Tibial nerve (tissue), 4 donors: ENCODE results near the gene KSR2. TPM values are rescaled to one million over a fixed set of nuclear protein-coding genes. Genes with fewer than 3 reads are reported as not detected.
"Not testable (repeated sequence)": the region's sequence is repeated elsewhere in the genome, so short reads cannot be mapped to it uniquely, and the experiment has no call there.

Source experiments
- DNase-seq, 2 donors: peaks; one replicate each; pipeline ENCODE4 v3.0.0-alpha.2; 2019; ENCODE audit warnings: low spot score in 2 of 2
- H3K27ac ChIP-seq, 4 donors: fragments of 200-600 bp; sonication (generic) in 3 of 4; one replicate each; pipeline ENCODE4 v1.5.1; 2017 to 2019; ENCODE audit warnings: mild to moderate bottlenecking in 1 of 4
- H3K27me3 ChIP-seq, 2 donors: fragments of 200-600 bp; sonication (generic) in 1 of 2; one replicate each; pipeline versions ENCODE4 v1.5.1 to v1.6.0; 2017 to 2019
- H3K36me3 ChIP-seq, 3 donors: fragments of 200-600 bp; sonication (generic); one replicate each; pipeline ENCODE4 v1.5.1; 2018 to 2019
- H3K4me1 ChIP-seq, 4 donors: fragments of 200-600 bp; sonication (generic) in 3 of 4; one replicate each; pipeline ENCODE4 v1.5.1; 2017 to 2019
- H3K4me3 ChIP-seq, 4 donors: fragments of 200-600 bp; sonication (generic) in 3 of 4; one replicate each; pipeline ENCODE4 v1.5.1; 2017 to 2019; ENCODE audit warnings: mild to moderate bottlenecking in 1 of 4, moderate library complexity in 1 of 4
- H3K9me3 ChIP-seq, 4 donors: fragments of 200-600 bp; sonication (generic) in 3 of 4; one replicate each; pipeline ENCODE4 v1.5.1; 2017 to 2019
- CTCF ChIP-seq, 5 experiments: fragments of 200-600 bp in 3 of 5; fragments of 450-650 bp in 2 of 5; sonication (generic) in 3 of 5; IDR thresholded peaks; one replicate each; pipeline ENCODE4 v1.5.1; 2016 to 2019; ENCODE audit warnings: antibody characterized with exemption in 5 of 5, mild to moderate bottlenecking in 3 of 5, moderate library complexity in 2 of 5
- EP300 ChIP-seq, 2 donors: sonication (generic); formaldehyde crosslinking; IDR thresholded peaks; one replicate each; pipeline ENCODE4 v1.6.1; 2017; ENCODE audit warnings: antibody characterized with exemption in 2 of 2, mild to moderate bottlenecking in 1 of 2
- POLR2A ChIP-seq, 2 donors: fragments of 450-650 bp; IDR thresholded peaks; one replicate each; pipeline ENCODE4 v1.6.1; 2017; ENCODE audit warnings: antibody characterized with exemption in 2 of 2, mild to moderate bottlenecking in 2 of 2, moderate library complexity in 2 of 2
- WGBS, 2 donors: methylation state at CpG; one replicate each; pipeline ENCODE4 v1.1.5; 2018; 5-methylcytosine and 5-hydroxymethylcytosine counted together
- total RNA-seq, 4 donors: library from RNA; depleted of rRNA; stranded (reverse); fragments of >200 nt; gene quantifications; one replicate each; pipeline ENCODE4 v1.1.0, GENCODE V29; 2016

KSR2 gene
- total RNA-seq, 4 donors from 2014 or later, result under 0.01 TPM; not detected in 3

GRCh38 chr12:117732761-117733548 lies 235.8 kb downstream of the KSR2 start:
- Histone ChIP-seq H3K27me3 (no peaks in the 10 kb centered on the region), H3K4me3 (no peak overlapping the region), H3K4me1 (no peaks in the 10 kb centered on the region), H3K9me3 (peaks cover 0 to 10% (median 0%) of the 10 kb centered on the region in 4 donors), H3K36me3 (no peaks in the 10 kb centered on the region), H3K27ac (no peak overlapping the region)
- no peak for DNase-seq
- WGBS, 2 donors, result 84 to 90% methylated on average over 13 of the region's 13 CpGs
- TF ChIP-seq EP300 (IDR thresholded peaks at IDR 0.05) (no peak), POLR2A (IDR thresholded peaks at IDR 0.05) (no peak), CTCF (IDR thresholded peaks at IDR 0.05) (no peak)

GRCh38 chr12:117731131-117731530 lies 237.7 kb downstream of the KSR2 start:
- peaks cover 0 to 10% (median 0%) of the 10 kb centered on the region in 4 donors for H3K9me3 ChIP-seq
- not testable (repeated sequence) for H3K27me3 ChIP-seq, H3K4me3 ChIP-seq, H3K36me3 ChIP-seq, DNase-seq, H3K4me1 ChIP-seq, H3K27ac ChIP-seq
- 93 to 97% methylated on average over 18 to 28 of the region's 32 CpGs for WGBS, 2 donors

- 64 to 67% methylated on average over 1 of the region's 1 CpG for WGBS, 2 donors
- no peaks in the 10 kb centered on the region for H3K9me3 ChIP-seq
- H3K27ac ChIP-seq, result no peak overlapping the region
Observed at GRCh38 chr12:117727301-117727700, 241.5 kb downstream of the KSR2 start.

GRCh38 chr12:117724543-117724942 lies 244.2 kb downstream of the KSR2 start:
- Histone ChIP-seq H3K9me3 (no peaks in the 10 kb centered on the region), H3K4me1 (no peaks in the 10 kb centered on the region), H3K4me3 (no peak overlapping the region), H3K27me3 (no peaks in the 10 kb centered on the region), H3K36me3 (no peaks in the 10 kb centered on the region), H3K27ac (no peak overlapping the region)
- WGBS, 2 donors, result 40 to 66% methylated on average over 3 to 4 of the region's 4 CpGs
- no peak for DNase-seq
- TF ChIP-seq CTCF (IDR thresholded peaks at IDR 0.05) (no peak), EP300 (IDR thresholded peaks at IDR 0.05) (no peak), POLR2A (IDR thresholded peaks at IDR 0.05) (no peak)

More at GRCh38 chr12:117727301-117727700, 241.5 kb downstream of the KSR2 start:
- H3K4me1 ChIP-seq, result no peaks in the 10 kb centered on the region
- no peaks in the 10 kb centered on the region for H3K27me3 ChIP-seq
- TF ChIP-seq POLR2A (IDR thresholded peaks at IDR 0.05) (no peak), EP300 (IDR thresholded peaks at IDR 0.05) (no peak), CTCF (IDR thresholded peaks at IDR 0.05) (no peak)
- no peaks in the 10 kb centered on the region for H3K36me3 ChIP-seq
- H3K4me3 ChIP-seq, result no peak overlapping the region
- DNase-seq, result no peak

GRCh38 chr12:117718559-117718958 lies 250.2 kb downstream of the KSR2 start:
- TF ChIP-seq CTCF (IDR thresholded peaks at IDR 0.05) (no peak), EP300 (IDR thresholded peaks at IDR 0.05) (no peak), POLR2A (IDR thresholded peaks at IDR 0.05) (no peak)
- 61 to 71% methylated on average over 4 of the region's 4 CpGs for WGBS, 2 donors
- no peaks in the 10 kb centered on the region for H3K9me3 ChIP-seq

More at GRCh38 chr12:117718559-117718958, 250.2 kb downstream of the KSR2 start:
- no peaks in the 10 kb centered on the region for H3K4me1 ChIP-seq
- no peak for DNase-seq
- H3K27ac ChIP-seq, result no peak overlapping the region
- no peaks in the 10 kb centered on the region for H3K36me3 ChIP-seq
- no peak overlapping the region for H3K4me3 ChIP-seq
- H3K27me3 ChIP-seq, result no peaks in the 10 kb centered on the region
